Measurements from ENCODE around the gene PGK1.
A peak's percentile ranks its signal among the peaks of the same experiment; 100 is the strongest.

GRCh38 chrX:78104447-78105176 lies 564 bp downstream of the PGK1 start:
- no peak for TF ChIP-seq SUZ12 (IDR thresholded peaks at IDR 0.05)
- no peak for TF ChIP-seq TARDBP (IDR thresholded peaks at IDR 0.05)
- no peak for TF ChIP-seq FOXA1 (IDR thresholded peaks at IDR 0.05)
- TF ChIP-seq ZNF384 (IDR thresholded peaks at IDR 0.05) = no peak
- peak; percentile 48; the same call in 1 of the 2 replicates for TF ChIP-seq FOXM1 (IDR thresholded peaks at IDR 0.05; ENCODE audit: borderline replicate concordance)
- no peak for TF ChIP-seq NFRKB (IDR thresholded peaks at IDR 0.05)
- no peak for TF ChIP-seq ARNT (IDR thresholded peaks at IDR 0.05)
- TF ChIP-seq SP1 (IDR thresholded peaks at IDR 0.05) = no peak
- no peak for TF ChIP-seq L3MBTL2 (conservative IDR thresholded peaks at IDR 0.05)

Measured in HEK293T (cell line).